ENCODE measurements around the gene TPCN2.

TPCN2 gene

GRCh38 chr11:69010361-69010891, 38.3 kb upstream of the TPCN2 start:
- no peak for DNase-seq (ENCODE audit: low read depth in 2 of 2)

DNA sequence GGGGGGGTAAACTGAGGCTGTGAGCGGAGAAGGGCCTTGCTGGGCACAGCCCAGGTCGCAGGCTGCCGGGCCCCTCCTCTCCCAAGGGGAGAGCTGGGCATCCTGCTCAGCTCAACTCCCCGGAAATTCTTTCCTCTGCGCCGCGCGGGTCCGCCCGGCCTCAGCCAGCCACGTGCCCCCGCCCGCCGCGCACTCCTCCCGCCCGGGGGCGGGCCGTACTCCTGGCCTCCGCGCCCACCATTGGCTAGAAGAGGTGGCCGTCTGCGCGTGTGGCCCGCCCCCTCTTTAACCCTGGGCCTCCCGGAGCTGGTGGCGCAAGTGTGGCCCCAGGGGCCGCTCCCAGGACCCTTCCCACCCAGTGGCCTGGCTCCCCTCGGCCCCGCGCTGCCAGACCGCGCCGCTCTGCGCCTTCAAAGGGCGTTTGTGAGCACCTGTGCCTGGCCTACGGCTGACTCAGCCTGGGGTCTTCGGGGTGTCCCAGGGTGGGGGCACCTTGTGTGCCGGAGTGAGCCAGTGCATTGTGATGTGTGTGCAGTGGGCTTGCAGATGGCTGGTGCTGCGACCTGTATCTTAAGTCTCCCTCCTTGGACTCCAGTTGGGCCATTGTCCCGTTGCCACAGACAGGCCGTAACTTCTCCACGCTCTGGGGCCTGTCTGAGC, 37.6 kb upstream of the TPCN2 start:
- DNase-seq (ENCODE audit: low read depth in 2 of 2): peak in 1 of 2 donors; percentile 38

DNA sequence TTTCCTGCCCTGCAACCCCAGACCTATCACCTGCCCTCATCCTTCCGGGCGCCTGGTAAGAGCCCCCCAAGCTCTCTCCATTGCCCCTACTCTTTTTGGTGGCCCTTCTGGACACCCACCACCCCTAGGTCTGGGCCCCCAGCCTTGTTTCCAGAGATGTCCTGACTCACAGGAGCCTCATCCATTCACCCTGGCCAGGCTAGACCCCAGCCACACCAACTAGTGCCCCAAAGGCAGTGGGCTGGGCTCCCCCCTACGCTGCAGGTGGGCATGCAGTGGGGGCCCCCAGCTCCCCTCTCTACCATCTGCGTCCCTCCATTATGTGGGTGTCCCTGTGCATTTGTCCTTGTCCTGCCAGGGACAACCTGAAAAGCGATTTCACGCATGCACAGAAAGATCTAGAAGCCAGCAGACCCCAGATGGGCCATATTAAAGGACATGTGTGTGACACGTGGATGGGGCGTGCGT, 37.1 kb upstream of the TPCN2 start:
- no peak for DNase-seq (ENCODE audit: low read depth in 2 of 2)

DNA sequence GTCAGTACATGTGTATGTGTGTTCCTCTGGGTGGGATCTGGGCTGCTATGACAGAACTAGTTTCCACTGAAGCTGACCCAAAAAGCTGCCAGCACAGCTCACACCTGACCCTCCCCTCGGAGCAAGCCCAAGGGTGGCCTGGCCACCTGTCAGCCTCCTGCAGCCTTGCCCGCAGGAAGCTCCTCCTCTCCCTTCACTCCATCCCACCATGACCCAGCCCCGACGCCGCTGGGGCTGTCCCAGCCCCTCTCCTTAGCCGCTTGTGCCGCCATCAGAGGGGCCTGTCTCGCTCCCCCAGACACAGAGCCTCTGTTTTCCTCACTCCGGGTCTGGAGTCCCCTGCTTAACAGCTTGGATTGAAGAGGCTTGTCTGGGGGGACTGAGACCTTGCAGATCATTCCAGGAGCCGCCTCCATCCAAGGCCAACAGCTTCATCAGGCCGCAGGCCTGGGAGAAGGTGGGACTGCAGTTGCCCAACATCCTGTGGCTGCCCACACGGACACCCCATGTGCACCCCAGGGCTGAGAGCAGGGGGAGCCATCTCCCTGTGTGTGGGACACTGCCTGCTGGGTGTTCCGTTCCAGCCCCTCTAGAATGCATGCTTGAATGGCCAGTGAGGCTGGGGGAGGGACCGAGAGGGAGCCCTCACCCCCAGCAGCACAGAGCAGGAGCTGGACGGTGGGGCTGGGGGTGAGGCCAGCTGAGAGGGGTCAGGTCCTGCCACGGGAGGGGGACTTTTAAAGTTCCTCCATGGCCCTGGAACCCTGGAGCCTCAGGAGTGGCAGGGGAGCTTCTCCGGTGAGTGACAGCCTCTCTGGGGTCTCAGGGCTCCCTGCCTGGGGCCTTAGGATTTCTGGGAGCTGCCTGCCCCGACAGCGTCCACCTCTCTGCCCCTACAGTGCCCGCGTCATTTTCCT, 36.4 kb upstream of the TPCN2 start:
- no peak for DNase-seq (ENCODE audit: low read depth in 2 of 2)

DNA sequence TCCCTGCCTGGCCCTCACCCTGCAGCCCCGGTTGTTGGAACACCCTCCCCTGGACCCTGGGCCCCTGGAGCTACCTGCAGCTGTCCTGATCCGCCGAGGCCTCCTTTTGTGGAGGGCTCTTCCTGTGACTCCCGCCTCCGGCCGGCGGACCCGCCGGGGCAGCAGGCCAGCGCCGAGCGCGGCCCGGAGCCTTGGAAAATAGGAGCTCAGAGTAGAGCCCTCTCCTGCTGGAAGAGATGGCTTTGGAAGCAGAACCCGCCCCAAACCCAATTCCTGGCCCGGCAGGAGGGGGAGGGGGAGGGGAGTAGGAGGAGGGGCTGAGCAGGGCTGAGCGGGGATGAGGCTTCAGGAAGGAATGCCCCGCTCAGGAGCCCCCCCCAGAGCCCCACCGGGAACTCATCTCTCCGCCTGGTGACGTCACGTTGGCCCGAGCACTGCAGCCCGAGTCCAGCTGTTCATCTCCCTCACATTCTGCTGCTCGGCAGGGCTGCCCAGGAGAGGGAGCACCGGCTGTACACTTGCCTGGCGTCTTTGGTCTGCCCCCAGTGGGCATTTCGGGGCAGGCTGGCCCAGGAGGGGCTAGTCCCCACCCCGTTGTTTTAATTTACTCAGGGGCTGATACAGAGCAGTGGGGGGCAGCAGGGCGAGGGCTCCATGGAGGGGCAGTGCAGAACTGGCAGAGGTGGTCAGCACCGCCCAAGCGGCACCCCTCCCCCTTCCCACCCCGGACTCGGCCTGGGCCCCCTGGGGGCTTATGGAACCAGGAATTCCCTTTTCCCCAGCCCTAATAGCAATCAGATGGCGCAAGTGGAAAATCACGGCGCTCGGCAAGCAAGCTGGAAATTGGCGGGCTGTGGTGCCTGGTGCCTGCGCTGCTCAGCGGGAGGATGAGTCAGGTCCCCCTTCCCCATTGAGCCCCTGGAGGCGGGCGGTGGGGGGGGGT, 35.5 kb upstream of the TPCN2 start, which contains the start of gene MRGPRF:
Gene MRGPRF, minus strand, starts transcription at position 238 of the 943 bp plus-strand sequence. CDS start 3,345 bp downstream, outside the sequence.
- no peak for DNase-seq (ENCODE audit: low read depth in 2 of 2)

- no peak for DNase-seq (ENCODE audit: low read depth in 2 of 2)
Measured at GRCh38 chr11:69014084-69014851, 34.5 kb upstream of the TPCN2 start.

- DNase-seq (ENCODE audit: low read depth in 2 of 2): no peak
Measured at GRCh38 chr11:69014898-69015549, 33.7 kb upstream of the TPCN2 start.

DNA sequence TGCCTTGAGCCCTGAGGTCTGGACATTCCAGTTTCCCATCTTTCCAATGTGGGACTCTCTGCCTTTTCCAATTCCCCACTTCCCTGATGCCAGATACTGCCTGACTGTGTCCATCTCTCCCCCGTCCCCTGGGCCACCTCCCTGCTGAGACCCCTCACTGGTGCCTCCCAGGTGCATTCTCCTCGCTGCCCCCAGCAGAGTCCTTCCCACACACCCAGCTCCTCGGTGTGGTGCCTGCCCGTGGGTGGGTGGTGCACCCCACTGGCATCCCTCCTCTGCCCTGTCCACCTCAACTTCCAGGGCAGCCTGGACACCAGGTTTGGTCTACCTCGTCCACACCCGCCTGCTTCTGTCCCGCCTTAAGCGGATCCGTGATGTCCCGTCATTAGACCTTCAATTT, 30.8 kb upstream of the TPCN2 start:
- DNase-seq (ENCODE audit: low read depth in 2 of 2): no peak

DNA sequence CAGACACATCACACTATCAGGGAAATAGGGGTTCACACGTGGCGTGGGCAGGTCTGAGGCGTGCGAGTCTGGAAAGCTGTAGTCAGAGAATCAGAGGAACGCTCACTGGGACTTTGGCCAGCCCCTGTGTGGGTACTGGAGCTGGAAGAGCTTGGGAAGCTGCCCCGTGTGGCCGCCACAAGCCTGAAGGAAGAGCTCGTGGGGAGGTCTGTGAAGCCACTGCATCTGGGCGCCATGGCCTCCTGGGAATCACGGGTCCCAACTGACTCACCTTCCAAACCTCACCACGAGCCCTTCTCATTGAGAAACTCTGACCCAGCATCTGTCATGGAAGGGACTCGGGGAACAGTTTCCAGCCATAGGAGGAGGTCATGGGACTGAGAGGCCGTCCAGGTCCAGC, 29.8 kb upstream of the TPCN2 start:
- DNase-seq (ENCODE audit: low read depth in 2 of 2): no peak

DNA sequence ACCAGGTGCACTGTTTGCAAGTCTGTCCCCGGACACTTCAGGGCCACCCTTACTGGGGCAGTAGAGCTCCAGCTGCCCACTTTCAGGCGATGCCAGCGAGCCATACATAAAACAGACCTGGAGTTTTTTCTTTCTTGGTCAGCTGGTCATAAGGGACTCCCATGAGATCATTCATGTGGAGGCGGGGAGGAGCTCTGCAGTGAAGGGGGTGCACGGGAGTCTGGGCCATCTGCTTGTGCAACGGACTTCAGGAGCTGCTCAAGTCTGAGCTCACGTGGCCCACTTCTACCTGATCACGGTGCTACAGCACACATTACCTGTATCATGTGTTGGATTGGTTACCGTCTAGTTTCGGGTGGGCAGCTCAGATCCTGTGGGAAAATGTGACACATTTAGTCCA, 26.5 kb upstream of the TPCN2 start:
- DNase-seq (ENCODE audit: low read depth in 2 of 2): no peak

DNA sequence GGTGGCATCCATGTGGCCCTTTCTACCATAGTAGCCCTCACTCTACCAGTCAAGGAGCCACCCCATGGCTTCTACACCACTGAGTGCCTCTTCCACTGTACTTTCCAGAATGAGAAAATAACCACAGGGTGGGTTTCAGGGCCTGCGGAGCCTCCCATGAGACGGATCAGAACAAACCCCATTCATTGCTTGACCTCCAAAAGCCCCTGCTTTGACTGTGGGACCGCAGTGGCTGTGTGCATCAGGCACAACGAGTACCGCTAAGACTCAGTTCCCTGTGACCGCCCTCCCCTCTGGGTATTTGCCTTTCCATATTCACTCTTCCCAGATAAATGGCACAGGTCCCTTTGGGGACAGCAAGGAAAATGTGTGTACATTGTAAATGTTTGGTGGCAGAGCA, 24.2 kb upstream of the TPCN2 start:
- no peak for DNase-seq (ENCODE audit: low read depth in 2 of 2)

- no peak for DNase-seq (ENCODE audit: low read depth in 2 of 2)
Measured at GRCh38 chr11:69027704-69028372, 20.9 kb upstream of the TPCN2 start.

GRCh38 chr11:69030301-69030700, 18.4 kb upstream of the TPCN2 start:
- DNase-seq (ENCODE audit: low read depth in 2 of 2): no peak

GRCh38 chr11:69032833-69033232, 15.9 kb upstream of the TPCN2 start:
- no peak for DNase-seq (ENCODE audit: low read depth in 2 of 2)

- DNase-seq (ENCODE audit: low read depth in 2 of 2): no peak
Measured at GRCh38 chr11:69033431-69033830, 15.3 kb upstream of the TPCN2 start.

DNA sequence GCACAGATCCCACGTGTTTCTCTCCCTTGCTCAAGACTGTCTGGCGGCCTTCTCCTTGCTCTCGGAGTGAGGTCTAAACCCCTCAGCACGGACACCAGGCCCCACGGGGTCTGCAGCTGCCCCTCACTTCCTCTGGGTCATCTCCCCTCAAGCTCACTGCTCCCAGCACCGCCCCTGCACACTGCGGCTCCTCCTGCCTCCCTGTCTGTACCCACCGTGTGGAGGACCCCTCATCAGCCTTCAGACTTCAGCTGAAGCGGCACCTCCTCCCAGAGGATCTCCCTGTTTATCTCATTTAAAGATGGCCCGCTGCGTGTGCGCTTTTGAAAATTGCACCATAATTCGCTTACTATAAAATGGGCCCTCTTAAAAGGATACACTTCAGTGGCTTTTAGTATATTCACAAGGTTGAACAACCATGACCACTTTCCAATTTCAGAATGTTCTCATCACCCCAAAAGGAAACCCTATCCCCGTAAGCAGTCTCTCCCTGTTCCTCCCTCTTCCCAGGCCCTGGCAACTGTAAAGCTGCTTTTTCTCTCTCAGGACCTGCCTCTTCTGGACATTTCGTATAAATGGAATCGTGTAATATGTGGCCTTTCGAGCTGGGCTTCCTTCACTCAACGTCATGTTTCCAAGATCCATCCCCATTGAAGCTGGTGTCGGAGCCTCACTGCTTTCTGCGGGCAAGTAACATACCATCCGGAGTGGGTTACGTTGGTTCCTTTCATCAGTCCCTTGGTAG, 14.4 kb upstream of the TPCN2 start:
- DNase-seq (ENCODE audit: low read depth in 2 of 2): no peak

- no peak for DNase-seq (ENCODE audit: low read depth in 2 of 2)
Measured at GRCh38 chr11:69035150-69035945, 13.4 kb upstream of the TPCN2 start.

GRCh38 chr11:69035946-69036340, 12.8 kb upstream of the TPCN2 start:
- no peak for DNase-seq (ENCODE audit: low read depth in 2 of 2)
